Ishikawa (cell line): ENCODE data around the gene TPCN2.

Experiments used
- CEBPB ChIP-seq: IDR thresholded peaks from 2 replicates; pipeline ENCODE4 v1.6.1; 2012
- CREB1 ChIP-seq: IDR thresholded peaks from 2 replicates; pipeline ENCODE4 v1.6.1; 2012; ENCODE audit warnings: low read depth
- EGR1 ChIP-seq: IDR thresholded peaks from 2 replicates; pipeline ENCODE4 v1.6.1; 2012
- EP300 ChIP-seq: IDR thresholded peaks from 2 replicates; pipeline ENCODE4 v1.6.1; 2012; ENCODE audit warnings: borderline replicate concordance
- FOXM1 ChIP-seq: IDR thresholded peaks from 2 replicates; pipeline ENCODE4 v1.6.1; 2012; ENCODE audit warnings: low read depth, borderline replicate concordance
- NFIC ChIP-seq: IDR thresholded peaks from 2 replicates; pipeline ENCODE4 v1.6.1; 2012
- RAD21 ChIP-seq: IDR thresholded peaks from 2 replicates; pipeline ENCODE4 v1.6.1; 2012; ENCODE audit warnings: low read depth
- REST ChIP-seq: IDR thresholded peaks from 2 replicates; pipeline ENCODE4 v1.6.1; 2012; ENCODE audit warnings: low read depth, mild to moderate bottlenecking
- TAF1 ChIP-seq: IDR thresholded peaks from 2 replicates; pipeline ENCODE4 v1.6.1; 2012; ENCODE audit warnings: low read depth, mild to moderate bottlenecking
- TCF12 ChIP-seq: IDR thresholded peaks from 2 replicates; pipeline ENCODE4 v1.6.1; 2012; ENCODE audit warnings: low read depth
- TEAD4 ChIP-seq: IDR thresholded peaks from 2 replicates; pipeline ENCODE4 v1.6.1; 2012
- USF1 ChIP-seq: IDR thresholded peaks from 2 replicates; pipeline ENCODE4 v1.6.1; 2012
- YY1 ChIP-seq: IDR thresholded peaks from 2 replicates; pipeline ENCODE4 v1.6.1; 2012; ENCODE audit warnings: low read depth
- ZBTB7A ChIP-seq: IDR thresholded peaks from 2 replicates; pipeline ENCODE4 v1.6.1; 2012; ENCODE audit warnings: low read depth

GRCh38 chr11:69002110-69002569 is 46.6 kb upstream of the TPCN2 start:
- TF ChIP-seq REST = no peak
- TF ChIP-seq FOXM1 = no peak
- no peak for TF ChIP-seq NFIC
- TF ChIP-seq ZBTB7A = no peak
- no peak for TF ChIP-seq EGR1
- no peak for TF ChIP-seq EP300
- no peak for TF ChIP-seq YY1
- no peak for TF ChIP-seq TAF1
- TF ChIP-seq CEBPB = no peak
- no peak for TF ChIP-seq CREB1
- no peak for TF ChIP-seq RAD21
- TF ChIP-seq TCF12 = no peak
- TF ChIP-seq TEAD4 = no peak
- TF ChIP-seq USF1 = no peak
